ENCODE results near the gene GYG2. TPM values are rescaled to one million over a fixed set of nuclear protein-coding genes. Genes with fewer than 3 reads are reported as not detected.
A peak's percentile ranks its signal among the peaks of the same experiment; 100 is the strongest.

The GYG2 gene
- total and polyA plus RNA-seq, 2 experiments from 2014 or later: 17.6 to 63.8 TPM

DNA sequence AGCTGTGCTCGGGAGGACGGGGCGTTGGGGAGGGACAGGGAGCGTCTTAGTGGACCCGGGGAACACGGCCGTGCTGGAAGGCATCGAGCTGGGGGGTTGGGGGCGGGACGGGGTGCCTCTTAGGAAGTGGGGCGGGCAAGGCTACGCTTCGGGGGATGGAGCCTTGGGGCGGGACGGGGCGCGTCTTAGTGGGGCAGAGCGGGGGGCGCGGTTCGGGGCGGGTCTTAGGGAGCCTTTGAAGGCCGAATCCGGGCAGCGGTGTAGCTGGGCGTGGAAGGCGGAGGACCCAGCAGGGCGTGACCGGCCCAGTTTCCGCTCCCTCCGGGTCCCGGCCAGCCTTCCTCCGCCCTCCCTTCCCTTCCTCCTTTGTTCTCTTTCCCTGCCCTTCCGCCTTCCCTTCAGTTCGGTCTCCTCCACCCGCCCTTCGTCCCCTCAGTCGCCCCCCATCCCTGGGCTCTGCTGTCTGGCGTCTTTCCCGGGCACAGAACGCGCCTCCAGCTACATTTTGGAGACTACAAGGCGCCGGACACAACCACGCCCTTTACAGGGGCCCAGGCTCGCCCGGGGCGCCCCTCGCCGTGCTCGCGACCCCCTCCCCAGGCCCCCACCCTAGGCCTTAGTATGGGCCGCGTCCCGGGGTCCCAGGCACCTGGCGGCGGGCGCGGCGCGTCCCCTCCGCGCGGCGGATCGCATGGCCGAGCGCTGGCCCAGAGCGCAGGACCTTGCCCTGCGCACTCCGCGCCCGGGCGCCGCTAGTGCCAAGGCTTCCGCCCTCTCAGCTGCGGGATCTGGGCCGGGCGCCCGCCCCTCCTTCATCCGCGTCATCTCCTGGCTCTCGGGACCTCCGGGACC lies 100.1 kb downstream of the GYG2 start, which contains the start of gene ARSD:
TSS of gene ARSD (minus strand) at position 757 of the 852 bp plus-strand sequence. CDS start at position 693, 64 bp downstream.
- Histone ChIP-seq H3K27me3 (ENCODE audit: insufficient read depth) (no peaks in the 10 kb centered on the region), H2AFZ (no peak within 1 kb of the TSS), H3F3A (replicated peaks; ENCODE audit: low read depth) (no peaks in the 10 kb centered on the region), H4K20me1 (replicated peaks; ENCODE audit: insufficient read depth) (no peaks in the 10 kb centered on the region), H3K27ac (ENCODE audit: low read depth) (peak within 1 kb of the TSS; percentile 99; the same call in 1 of the 2 replicates), H3K4me1 (ENCODE audit: insufficient read depth) (peaks cover 8% of the 10 kb centered on the region), H3K9me2 (ENCODE audit: insufficient read depth) (no peaks in the 10 kb centered on the region), H3K4me3 (peak within 1 kb of the TSS; percentile 67), H3K4me2 (peak within 1 kb of the TSS; percentile 77), H3K79me2 (replicated peaks; ENCODE audit: insufficient read depth) (no peaks in the 10 kb centered on the region), H3K36me3 (ENCODE audit: insufficient read depth) (no peaks in the 10 kb centered on the region)
- DNase-seq (ENCODE audit: low spot score): peak; percentile 88
- peak within 1 kb of the TSS; percentile 98 for H3K27ac Mint-ChIP-seq
- peaks cover 6% of the 10 kb centered on the region; the same call in 2 of the 3 replicates for H3K9me3 Mint-ChIP-seq
- TF ChIP-seq JUNB (IDR thresholded peaks at IDR 0.05; ENCODE audit: unreplicated experiment): no peak
- TF ChIP-seq, protein P1, sequence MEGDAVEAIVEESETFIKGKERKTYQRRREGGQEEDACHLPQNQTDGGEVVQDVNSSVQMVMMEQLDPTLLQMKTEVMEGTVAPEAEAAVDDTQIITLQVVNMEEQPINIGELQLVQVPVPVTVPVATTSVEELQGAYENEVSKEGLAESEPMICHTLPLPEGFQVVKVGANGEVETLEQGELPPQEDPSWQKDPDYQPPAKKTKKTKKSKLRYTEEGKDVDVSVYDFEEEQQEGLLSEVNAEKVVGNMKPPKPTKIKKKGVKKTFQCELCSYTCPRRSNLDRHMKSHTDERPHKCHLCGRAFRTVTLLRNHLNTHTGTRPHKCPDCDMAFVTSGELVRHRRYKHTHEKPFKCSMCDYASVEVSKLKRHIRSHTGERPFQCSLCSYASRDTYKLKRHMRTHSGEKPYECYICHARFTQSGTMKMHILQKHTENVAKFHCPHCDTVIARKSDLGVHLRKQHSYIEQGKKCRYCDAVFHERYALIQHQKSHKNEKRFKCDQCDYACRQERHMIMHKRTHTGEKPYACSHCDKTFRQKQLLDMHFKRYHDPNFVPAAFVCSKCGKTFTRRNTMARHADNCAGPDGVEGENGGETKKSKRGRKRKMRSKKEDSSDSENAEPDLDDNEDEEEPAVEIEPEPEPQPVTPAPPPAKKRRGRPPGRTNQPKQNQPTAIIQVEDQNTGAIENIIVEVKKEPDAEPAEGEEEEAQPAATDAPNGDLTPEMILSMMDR (conservative IDR thresholded peaks at IDR 0.05; ENCODE audit: low read depth in 2 of 2): no peak
- no peak for TF ChIP-seq STAT1 (IDR thresholded peaks at IDR 0.05; ENCODE audit: unreplicated experiment)
- no peak for TF ChIP-seq NANOG (IDR thresholded peaks at IDR 0.05; ENCODE audit: borderline replicate concordance)
- TF ChIP-seq ZNF114 (CRISPR knock-in tag; IDR thresholded peaks at IDR 0.05): no peak
- no peak for TF ChIP-seq ZNF331 (CRISPR knock-in tag; IDR thresholded peaks at IDR 0.05; ENCODE audit: low read depth)
- TF ChIP-seq, protein P2, sequence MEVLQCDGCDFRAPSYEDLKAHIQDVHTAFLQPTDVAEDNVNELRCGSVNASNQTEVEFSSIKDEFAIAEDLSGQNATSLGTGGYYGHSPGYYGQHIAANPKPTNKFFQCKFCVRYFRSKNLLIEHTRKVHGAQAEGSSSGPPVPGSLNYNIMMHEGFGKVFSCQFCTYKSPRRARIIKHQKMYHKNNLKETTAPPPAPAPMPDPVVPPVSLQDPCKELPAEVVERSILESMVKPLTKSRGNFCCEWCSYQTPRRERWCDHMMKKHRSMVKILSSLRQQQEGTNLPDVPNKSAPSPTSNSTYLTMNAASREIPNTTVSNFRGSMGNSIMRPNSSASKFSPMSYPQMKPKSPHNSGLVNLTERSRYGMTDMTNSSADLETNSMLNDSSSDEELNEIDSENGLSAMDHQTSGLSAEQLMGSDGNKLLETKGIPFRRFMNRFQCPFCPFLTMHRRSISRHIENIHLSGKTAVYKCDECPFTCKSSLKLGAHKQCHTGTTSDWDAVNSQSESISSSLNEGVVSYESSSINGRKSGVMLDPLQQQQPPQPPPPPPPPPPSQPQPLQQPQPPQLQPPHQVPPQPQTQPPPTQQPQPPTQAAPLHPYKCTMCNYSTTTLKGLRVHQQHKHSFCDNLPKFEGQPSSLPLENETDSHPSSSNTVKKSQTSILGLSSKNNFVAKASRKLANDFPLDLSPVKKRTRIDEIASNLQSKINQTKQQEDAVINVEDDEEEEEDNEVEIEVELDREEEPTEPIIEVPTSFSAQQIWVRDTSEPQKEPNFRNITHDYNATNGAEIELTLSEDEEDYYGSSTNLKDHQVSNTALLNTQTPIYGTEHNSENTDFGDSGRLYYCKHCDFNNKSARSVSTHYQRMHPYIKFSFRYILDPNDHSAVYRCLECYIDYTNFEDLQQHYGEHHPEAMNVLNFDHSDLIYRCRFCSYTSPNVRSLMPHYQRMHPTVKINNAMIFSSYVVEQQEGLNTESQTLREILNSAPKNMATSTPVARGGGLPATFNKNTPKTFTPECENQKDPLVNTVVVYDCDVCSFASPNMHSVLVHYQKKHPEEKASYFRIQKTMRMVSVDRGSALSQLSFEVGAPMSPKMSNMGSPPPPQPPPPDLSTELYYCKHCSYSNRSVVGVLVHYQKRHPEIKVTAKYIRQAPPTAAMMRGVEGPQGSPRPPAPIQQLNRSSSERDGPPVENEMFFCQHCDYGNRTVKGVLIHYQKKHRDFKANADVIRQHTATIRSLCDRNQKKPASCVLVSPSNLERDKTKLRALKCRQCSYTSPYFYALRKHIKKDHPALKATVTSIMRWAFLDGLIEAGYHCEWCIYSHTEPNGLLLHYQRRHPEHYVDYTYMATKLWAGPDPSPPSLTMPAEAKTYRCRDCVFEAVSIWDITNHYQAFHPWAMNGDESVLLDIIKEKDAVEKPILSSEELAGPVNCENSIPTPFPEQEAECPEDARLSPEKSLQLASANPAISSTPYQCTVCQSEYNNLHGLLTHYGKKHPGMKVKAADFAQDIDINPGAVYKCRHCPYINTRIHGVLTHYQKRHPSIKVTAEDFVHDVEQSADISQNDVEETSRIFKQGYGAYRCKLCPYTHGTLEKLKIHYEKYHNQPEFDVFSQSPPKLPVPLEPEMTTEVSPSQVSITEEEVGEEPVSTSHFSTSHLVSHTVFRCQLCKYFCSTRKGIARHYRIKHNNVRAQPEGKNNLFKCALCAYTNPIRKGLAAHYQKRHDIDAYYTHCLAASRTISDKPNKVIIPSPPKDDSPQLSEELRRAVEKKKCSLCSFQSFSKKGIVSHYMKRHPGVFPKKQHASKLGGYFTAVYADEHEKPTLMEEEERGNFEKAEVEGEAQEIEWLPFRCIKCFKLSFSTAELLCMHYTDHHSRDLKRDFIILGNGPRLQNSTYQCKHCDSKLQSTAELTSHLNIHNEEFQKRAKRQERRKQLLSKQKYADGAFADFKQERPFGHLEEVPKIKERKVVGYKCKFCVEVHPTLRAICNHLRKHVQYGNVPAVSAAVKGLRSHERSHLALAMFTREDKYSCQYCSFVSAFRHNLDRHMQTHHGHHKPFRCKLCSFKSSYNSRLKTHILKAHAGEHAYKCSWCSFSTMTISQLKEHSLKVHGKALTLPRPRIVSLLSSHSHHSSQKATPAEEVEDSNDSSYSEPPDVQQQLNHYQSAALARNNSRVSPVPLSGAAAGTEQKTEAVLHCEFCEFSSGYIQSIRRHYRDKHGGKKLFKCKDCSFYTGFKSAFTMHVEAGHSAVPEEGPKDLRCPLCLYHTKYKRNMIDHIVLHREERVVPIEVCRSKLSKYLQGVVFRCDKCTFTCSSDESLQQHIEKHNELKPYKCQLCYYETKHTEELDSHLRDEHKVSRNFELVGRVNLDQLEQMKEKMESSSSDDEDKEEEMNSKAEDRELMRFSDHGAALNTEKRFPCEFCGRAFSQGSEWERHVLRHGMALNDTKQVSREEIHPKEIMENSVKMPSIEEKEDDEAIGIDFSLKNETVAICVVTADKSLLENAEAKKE (CRISPR knock-in tag; IDR thresholded peaks at IDR 0.05): no peak
- TF ChIP-seq CREB1 (CRISPR knock-in tag; IDR thresholded peaks at IDR 0.05; ENCODE audit: low read depth): 0 out of 2 replicates have a peak, but pooled peaks have one; percentile 34
- TF ChIP-seq EZH2phosphoT487 (IDR thresholded peaks at IDR 0.05; ENCODE audit: unreplicated experiment): no peak
- peak; percentile 79 for TF ChIP-seq POLR2AphosphoS5 (IDR thresholded peaks at IDR 0.05; ENCODE audit: low read depth)
- TF ChIP-seq, protein P3, sequence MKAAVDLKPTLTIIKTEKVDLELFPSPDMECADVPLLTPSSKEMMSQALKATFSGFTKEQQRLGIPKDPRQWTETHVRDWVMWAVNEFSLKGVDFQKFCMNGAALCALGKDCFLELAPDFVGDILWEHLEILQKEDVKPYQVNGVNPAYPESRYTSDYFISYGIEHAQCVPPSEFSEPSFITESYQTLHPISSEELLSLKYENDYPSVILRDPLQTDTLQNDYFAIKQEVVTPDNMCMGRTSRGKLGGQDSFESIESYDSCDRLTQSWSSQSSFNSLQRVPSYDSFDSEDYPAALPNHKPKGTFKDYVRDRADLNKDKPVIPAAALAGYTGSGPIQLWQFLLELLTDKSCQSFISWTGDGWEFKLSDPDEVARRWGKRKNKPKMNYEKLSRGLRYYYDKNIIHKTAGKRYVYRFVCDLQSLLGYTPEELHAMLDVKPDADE (IDR thresholded peaks at IDR 0.05): no peak
- TF ChIP-seq, protein P4, sequence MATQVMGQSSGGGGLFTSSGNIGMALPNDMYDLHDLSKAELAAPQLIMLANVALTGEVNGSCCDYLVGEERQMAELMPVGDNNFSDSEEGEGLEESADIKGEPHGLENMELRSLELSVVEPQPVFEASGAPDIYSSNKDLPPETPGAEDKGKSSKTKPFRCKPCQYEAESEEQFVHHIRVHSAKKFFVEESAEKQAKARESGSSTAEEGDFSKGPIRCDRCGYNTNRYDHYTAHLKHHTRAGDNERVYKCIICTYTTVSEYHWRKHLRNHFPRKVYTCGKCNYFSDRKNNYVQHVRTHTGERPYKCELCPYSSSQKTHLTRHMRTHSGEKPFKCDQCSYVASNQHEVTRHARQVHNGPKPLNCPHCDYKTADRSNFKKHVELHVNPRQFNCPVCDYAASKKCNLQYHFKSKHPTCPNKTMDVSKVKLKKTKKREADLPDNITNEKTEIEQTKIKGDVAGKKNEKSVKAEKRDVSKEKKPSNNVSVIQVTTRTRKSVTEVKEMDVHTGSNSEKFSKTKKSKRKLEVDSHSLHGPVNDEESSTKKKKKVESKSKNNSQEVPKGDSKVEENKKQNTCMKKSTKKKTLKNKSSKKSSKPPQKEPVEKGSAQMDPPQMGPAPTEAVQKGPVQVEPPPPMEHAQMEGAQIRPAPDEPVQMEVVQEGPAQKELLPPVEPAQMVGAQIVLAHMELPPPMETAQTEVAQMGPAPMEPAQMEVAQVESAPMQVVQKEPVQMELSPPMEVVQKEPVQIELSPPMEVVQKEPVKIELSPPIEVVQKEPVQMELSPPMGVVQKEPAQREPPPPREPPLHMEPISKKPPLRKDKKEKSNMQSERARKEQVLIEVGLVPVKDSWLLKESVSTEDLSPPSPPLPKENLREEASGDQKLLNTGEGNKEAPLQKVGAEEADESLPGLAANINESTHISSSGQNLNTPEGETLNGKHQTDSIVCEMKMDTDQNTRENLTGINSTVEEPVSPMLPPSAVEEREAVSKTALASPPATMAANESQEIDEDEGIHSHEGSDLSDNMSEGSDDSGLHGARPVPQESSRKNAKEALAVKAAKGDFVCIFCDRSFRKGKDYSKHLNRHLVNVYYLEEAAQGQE (IDR thresholded peaks at IDR 0.05; ENCODE audit: unreplicated experiment): no peak
- no peak for TF ChIP-seq EZH2 (IDR thresholded peaks at IDR 0.05; ENCODE audit: low read depth, unreplicated experiment)
- H3K4me3 Mint-ChIP-seq: peak within 1 kb of the TSS; percentile 76
- H3K27me3 Mint-ChIP-seq (ENCODE audit: insufficient read depth, low read depth, poor library complexity): peaks cover 14% of the 10 kb centered on the region
- peaks cover 11% of the 10 kb centered on the region for H3K36me3 Mint-ChIP-seq (ENCODE audit: low read depth)
- H3K4me1 Mint-ChIP-seq: peaks cover 18% of the 10 kb centered on the region
- ATAC-seq: peak; percentile 80
